Activated naive CD4-positive, alpha-beta T cell treated with anti-CD3 and anti-CD28 coated beads, Interleukin-2, amount 50 U/mL, for 24 hours (primary cell): Measurements from ENCODE around the gene PRDM16.
"Not testable (repeated sequence)": the region's sequence is repeated elsewhere in the genome, so short reads cannot be mapped to it uniquely, and the experiment has no call there.

Experiments
- H3K27ac Mint-ChIP-seq: one replicate; pipeline ENCODE4 v1.8.0; 2021; ENCODE audit warnings: mild to moderate bottlenecking, mixed read lengths
- H3K27me3 Mint-ChIP-seq: one replicate; pipeline ENCODE4 v1.8.0; 2021; ENCODE audit warnings: mixed read lengths
- H3K36me3 Mint-ChIP-seq: one replicate; pipeline ENCODE4 v1.8.0; 2021; ENCODE audit warnings: mixed read lengths
- H3K4me1 Mint-ChIP-seq: one replicate; pipeline ENCODE4 v1.8.0; 2021; ENCODE audit warnings: mixed read lengths
- H3K4me3 Mint-ChIP-seq: one replicate; pipeline ENCODE4 v1.8.0; 2021; ENCODE audit warnings: mild to moderate bottlenecking, mixed read lengths
- H3K9me3 Mint-ChIP-seq: one replicate; pipeline ENCODE4 v1.8.0; 2021; ENCODE audit warnings: mixed read lengths

The PRDM16 gene

DNA sequence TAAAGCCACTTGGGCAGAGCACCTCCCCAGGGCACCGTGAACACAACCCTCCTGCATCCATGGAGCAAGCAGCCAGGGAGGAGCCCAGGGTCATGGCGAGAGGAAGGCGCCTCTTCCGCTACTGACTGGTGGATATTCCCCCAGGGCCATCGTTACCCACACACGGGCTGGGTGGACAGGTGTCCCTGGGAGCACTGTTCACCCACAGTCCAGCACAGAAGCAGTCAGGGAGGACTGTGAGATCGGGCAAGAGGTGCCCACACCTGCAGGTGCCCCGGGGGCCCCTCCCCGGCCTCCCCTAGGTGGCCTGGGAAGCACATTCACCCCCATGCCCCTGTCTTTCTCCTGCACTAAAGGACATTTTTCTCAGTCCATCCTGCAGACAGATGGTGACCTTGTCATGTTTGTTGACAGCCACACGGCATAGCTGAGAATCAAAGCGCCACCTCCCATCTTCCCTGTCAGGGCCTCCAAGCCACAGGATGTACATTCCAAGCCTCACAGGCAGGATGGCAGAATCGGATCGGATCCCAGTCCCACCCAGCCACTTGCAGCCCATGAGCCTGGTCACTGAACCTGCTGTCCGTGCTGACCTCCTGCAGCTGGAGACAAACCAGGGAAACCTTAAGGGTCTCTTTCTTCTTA, 160.2 kb downstream of the PRDM16 start:
- Mint-ChIP-seq H3K27me3 (peaks cover 1% of the 10 kb centered on the region), H3K36me3 (no peaks in the 10 kb centered on the region), H3K4me3 (no peak overlapping the region), H3K4me1 (no peaks in the 10 kb centered on the region), H3K9me3 (no peaks in the 10 kb centered on the region), H3K27ac (no peak overlapping the region)

DNA sequence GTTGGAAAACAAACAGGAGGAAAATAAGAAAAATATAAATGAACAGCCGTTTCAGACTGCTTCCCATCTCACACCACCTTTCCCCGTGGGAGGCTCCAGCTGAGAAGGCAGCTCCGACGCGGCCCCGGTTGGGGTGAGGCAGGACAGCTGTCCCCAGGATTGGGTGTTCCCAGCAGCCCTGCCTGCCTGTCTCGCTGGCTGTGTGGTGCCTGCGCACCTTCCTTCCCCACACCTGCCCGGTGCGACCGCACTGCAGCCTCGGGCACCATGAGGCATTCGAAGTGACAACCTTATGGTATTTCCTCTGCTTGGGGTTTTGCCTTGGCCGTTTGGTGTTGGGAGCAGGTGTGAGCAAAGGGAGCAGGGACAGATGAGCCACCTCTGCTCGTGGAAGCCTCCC, 161.6 kb downstream of the PRDM16 start:
- no peaks in the 10 kb centered on the region for H3K9me3 Mint-ChIP-seq
- H3K4me1 Mint-ChIP-seq: no peaks in the 10 kb centered on the region
- H3K27ac Mint-ChIP-seq: no peak overlapping the region
- H3K4me3 Mint-ChIP-seq: no peak overlapping the region
- peaks cover 1% of the 10 kb centered on the region for H3K27me3 Mint-ChIP-seq
- H3K36me3 Mint-ChIP-seq: no peaks in the 10 kb centered on the region

DNA sequence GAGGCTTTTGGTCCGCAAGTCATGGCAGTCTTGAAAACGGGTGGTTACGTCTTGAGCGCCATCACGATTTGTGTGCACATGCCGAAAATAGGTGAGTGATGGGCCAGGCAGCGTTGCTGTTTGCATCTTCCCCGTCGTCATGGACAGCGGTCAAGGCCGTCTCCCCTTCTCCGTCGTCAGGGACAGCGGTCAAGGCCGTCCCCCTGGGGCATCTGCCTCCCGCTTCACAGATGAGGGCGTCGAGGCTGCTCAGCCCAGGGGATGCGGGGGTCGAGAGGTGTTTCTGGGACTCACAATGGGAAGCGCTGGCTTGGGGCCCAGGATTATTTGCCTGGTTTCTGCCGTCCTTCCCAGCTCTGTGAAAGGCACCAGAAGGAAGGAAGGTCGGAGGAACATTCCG, 162.2 kb downstream of the PRDM16 start:
- H3K27me3 Mint-ChIP-seq: peaks cover 1% of the 10 kb centered on the region
- H3K36me3 Mint-ChIP-seq: no peaks in the 10 kb centered on the region
- H3K4me1 Mint-ChIP-seq: no peaks in the 10 kb centered on the region
- H3K4me3 Mint-ChIP-seq: no peak overlapping the region
- H3K9me3 Mint-ChIP-seq: no peaks in the 10 kb centered on the region
- no peak overlapping the region for H3K27ac Mint-ChIP-seq

DNA sequence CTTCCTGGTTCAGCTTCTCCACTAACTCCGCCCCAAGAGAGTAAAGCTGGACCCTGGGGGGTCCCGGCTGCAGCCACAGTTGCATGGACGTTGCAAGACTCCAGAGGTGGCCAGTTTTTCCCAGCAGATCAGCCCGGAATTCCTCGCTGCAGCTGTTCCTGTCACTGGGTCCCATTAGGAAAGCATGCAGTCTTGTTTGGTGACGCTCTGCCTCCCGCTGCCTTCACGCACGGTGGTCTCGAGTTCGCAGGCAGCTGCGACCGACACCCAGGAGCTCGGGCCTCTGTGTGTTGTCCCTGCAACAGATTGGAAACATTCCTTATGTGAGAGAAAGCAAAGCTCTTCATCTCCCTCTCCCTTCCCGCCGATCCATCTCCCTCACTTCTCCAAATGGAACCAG, 162.8 kb downstream of the PRDM16 start:
- Mint-ChIP-seq H3K4me3 (no peak overlapping the region), H3K4me1 (no peaks in the 10 kb centered on the region), H3K27me3 (peaks cover 1% of the 10 kb centered on the region), H3K9me3 (no peaks in the 10 kb centered on the region), H3K27ac (no peak overlapping the region), H3K36me3 (no peaks in the 10 kb centered on the region)

DNA sequence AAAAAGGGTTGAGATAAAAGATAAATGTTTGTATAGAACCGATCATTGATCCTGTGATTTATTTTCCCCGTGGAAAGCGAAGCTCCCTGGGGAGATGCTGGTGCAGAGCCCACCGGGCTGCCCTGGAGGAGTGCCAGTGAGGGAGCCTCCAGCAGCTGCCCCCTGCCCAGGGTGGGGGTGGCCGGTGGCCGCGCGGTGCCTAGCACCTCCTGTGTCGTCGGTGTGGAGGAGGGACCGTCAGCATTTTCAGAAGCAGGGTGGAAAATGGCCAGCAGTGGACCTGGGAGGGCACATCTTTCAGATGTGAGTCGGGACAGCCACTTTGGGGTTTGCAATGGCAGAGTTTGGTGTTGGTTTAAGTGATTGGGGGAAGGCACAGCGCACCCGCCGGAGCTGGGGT, 164.0 kb downstream of the PRDM16 start:
- Mint-ChIP-seq H3K4me3 (no peak overlapping the region), H3K36me3 (no peaks in the 10 kb centered on the region), H3K9me3 (no peaks in the 10 kb centered on the region), H3K27ac (no peak overlapping the region), H3K27me3 (peaks cover 1% of the 10 kb centered on the region), H3K4me1 (no peaks in the 10 kb centered on the region)

DNA sequence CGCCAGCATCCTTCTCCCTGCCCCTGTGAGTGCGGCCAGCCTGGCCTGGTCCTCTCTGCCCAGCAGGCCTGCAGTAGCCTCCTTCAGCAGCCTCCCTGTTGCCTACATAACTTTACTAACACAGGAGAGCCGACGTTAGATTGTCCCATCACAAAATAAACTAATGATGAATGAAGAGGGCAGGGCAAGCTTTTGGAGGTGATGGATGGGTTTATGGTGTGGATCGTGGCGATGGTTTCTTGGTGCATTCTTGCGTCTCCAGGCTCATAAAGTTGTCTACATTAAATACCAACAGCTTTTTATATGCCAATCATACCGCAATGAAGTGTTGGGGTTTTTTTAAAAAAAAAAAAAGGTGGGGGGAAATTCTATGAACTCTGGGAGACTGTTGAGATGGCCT, 164.5 kb downstream of the PRDM16 start:
- H3K4me3 Mint-ChIP-seq: no peak overlapping the region
- no peaks in the 10 kb centered on the region for H3K4me1 Mint-ChIP-seq
- no peaks in the 10 kb centered on the region for H3K9me3 Mint-ChIP-seq
- no peak overlapping the region for H3K27ac Mint-ChIP-seq
- peaks cover 1% of the 10 kb centered on the region for H3K27me3 Mint-ChIP-seq
- H3K36me3 Mint-ChIP-seq: no peaks in the 10 kb centered on the region

DNA sequence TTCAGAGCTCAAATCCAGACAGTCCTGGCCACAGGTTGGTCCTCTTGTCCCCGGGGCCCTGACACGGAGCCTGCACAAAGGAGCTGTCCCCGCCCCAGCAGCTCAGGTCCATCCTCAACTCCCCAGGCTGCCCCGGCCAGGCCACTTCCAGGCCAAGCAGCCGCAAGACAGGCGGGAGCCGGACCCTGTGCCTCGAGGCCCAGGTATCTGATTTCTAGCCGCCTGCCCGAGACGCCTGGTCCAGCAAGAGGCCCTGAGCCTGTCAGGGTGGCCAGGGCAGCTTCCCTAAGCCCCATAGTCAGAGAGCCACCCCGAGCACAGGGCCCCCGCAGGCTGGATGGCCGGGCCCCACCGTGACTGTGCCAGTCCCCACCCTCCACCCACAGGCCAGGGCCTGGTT, 165.3 kb downstream of the PRDM16 start:
- no peak overlapping the region for H3K27ac Mint-ChIP-seq
- no peak overlapping the region for H3K4me3 Mint-ChIP-seq
- no peaks in the 10 kb centered on the region for H3K4me1 Mint-ChIP-seq
- H3K36me3 Mint-ChIP-seq: no peaks in the 10 kb centered on the region
- H3K27me3 Mint-ChIP-seq: no peaks in the 10 kb centered on the region
- no peaks in the 10 kb centered on the region for H3K9me3 Mint-ChIP-seq

DNA sequence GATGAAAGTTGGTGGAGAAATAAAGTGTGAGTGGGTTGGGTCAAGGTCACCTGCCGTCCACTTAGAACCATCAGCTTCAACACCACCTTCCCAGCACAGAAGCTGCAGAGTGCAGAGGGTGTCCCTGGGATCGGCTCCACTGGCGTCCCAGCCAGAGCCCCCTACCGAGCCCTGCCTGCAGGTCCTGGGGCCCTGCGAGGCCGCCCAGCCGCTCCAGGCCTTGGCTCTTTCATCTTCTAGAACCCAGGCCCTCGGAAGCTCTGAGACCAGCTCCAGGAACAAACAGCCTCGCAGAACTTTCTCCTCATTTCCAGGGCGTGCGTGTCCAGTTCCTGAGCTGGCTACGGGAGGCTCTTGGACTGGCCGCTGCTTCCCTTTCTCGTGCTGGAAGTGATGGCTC, 166.0 kb downstream of the PRDM16 start:
- Mint-ChIP-seq H3K27me3 (no peaks in the 10 kb centered on the region), H3K9me3 (no peaks in the 10 kb centered on the region), H3K36me3 (no peaks in the 10 kb centered on the region), H3K4me3 (no peak overlapping the region), H3K27ac (no peak overlapping the region), H3K4me1 (no peaks in the 10 kb centered on the region)

DNA sequence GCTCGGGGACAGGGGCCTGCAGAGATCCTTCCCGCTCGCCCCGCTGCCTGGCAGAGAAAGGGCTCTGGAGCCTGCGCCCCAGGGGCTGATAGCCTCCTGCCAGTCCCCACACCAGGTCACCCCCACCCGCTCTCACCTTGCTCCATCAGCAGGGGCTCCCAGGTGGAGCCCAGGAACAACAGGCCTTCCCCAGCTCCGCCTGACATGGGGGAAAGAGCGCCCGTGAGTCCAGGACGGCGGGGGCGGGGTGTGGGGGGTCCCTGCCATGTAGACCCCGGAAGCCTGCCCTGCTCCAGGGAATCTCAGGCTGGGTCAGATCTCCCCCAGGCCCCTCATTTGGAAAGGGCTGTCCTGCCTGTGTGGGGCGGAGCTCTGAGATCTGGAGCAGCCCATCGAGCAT, 166.5 kb downstream of the PRDM16 start:
- no peaks in the 10 kb centered on the region for H3K27me3 Mint-ChIP-seq
- H3K27ac Mint-ChIP-seq: no peak overlapping the region
- H3K9me3 Mint-ChIP-seq: no peaks in the 10 kb centered on the region
- no peaks in the 10 kb centered on the region for H3K36me3 Mint-ChIP-seq
- no peaks in the 10 kb centered on the region for H3K4me1 Mint-ChIP-seq
- no peak overlapping the region for H3K4me3 Mint-ChIP-seq

DNA sequence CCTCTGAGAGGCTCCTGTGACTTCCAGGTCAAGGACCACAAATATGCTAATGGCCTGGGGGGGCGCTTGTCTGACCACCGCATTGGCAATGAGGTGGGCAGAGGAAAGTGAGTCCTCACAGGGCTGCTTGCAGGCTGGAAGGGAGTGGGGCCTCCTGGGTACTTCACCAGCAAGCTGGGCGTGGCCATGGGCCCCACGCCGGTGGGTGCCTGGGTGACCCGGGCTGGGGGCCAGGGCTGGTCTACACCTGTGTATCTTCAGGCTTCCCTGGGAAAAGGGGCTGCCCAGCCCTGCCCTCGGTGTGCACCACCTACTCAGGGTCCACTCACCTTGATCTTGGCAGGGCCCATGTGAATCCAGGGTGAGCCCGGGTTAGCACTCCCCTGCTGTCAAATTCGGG, 167.4 kb downstream of the PRDM16 start:
- Mint-ChIP-seq H3K4me3 (no peak overlapping the region), H3K36me3 (no peaks in the 10 kb centered on the region), H3K27ac (no peak overlapping the region), H3K4me1 (no peaks in the 10 kb centered on the region), H3K27me3 (no peaks in the 10 kb centered on the region), H3K9me3 (no peaks in the 10 kb centered on the region)

DNA sequence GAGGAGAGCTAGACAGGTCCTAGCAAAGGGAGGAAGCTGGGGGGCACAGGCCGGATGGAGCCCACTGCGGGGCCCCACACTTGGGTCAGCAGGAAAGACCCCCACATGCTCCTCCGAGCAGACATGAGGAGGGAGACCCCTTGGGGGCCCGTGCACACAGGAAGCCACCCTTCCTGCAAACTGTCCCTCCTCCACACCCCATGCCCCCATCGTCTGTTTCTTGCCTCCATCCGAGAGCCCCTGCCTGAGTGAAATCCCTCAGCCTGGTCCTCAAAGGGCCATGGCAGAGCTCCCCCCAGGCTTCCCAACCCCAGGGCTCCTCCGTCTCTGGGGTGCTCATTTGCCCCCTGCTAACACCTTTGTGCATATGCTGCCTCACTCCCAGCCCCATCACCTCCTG, 168.0 kb downstream of the PRDM16 start:
- H3K36me3 Mint-ChIP-seq: no peaks in the 10 kb centered on the region
- H3K9me3 Mint-ChIP-seq: no peaks in the 10 kb centered on the region
- no peaks in the 10 kb centered on the region for H3K4me1 Mint-ChIP-seq
- no peak overlapping the region for H3K27ac Mint-ChIP-seq
- H3K27me3 Mint-ChIP-seq: no peaks in the 10 kb centered on the region
- H3K4me3 Mint-ChIP-seq: no peak overlapping the region

DNA sequence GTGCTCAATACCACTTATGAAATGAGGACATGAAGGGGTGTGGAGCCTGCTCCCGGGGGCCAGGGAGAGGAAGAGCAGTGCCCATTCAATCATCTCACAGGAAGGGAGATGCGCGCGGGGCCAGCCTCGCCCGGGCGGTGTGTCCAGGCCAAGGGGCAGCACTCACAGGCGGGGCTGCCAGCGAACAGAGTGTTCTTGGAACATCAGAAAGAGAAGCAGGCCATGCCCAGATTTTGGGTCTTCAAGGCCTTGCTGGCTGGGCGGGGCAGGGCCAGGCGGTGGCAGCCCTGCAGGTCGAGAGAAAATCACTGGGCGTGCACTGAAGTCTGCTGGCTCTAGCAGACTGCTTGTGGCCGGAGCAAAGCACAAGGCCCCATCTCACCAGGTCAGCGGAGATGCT, 168.6 kb downstream of the PRDM16 start:
- H3K27me3 Mint-ChIP-seq: no peaks in the 10 kb centered on the region
- H3K27ac Mint-ChIP-seq: no peak overlapping the region
- H3K9me3 Mint-ChIP-seq: no peaks in the 10 kb centered on the region
- H3K36me3 Mint-ChIP-seq: no peaks in the 10 kb centered on the region
- no peaks in the 10 kb centered on the region for H3K4me1 Mint-ChIP-seq
- no peak overlapping the region for H3K4me3 Mint-ChIP-seq

DNA sequence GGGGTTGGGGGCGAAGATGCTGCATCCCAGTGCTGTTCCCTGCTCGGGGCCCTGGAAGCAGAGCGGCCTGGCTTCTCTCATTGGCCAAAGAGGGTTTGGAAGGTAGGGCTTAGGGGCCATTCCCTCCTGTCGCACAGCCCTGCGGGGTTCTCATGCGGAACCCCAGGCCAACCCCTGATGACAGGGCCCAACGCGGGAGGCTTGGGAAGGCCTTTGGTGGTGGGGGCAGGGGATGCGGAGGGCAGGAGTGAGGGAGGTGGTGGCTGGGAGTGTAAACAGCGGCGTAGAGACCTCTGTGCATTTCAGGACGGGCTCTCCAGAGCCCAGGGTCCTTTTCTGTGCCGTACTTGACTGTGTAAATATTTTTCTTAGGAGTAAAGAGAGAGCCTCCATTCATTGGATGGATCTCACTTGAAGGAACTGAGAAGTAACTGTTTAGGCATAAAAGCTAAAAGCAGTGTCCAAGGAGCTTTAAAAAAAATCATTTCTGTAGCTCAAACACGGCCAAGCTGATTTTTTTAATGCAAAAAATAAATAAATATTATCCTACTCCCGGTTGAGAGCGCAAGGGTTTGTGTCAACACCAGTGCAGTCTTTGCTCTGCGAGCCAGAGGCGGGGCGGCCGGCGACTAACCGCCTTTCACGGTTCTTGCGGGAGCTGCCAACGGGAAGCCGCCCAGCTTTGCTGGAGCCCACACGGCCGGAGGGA, 169.1 kb downstream of the PRDM16 start:
- H3K36me3 Mint-ChIP-seq: no peaks in the 10 kb centered on the region
- no peak overlapping the region for H3K27ac Mint-ChIP-seq
- H3K4me1 Mint-ChIP-seq: no peaks in the 10 kb centered on the region
- H3K9me3 Mint-ChIP-seq: no peaks in the 10 kb centered on the region
- no peaks in the 10 kb centered on the region for H3K27me3 Mint-ChIP-seq
- H3K4me3 Mint-ChIP-seq: no peak overlapping the region

DNA sequence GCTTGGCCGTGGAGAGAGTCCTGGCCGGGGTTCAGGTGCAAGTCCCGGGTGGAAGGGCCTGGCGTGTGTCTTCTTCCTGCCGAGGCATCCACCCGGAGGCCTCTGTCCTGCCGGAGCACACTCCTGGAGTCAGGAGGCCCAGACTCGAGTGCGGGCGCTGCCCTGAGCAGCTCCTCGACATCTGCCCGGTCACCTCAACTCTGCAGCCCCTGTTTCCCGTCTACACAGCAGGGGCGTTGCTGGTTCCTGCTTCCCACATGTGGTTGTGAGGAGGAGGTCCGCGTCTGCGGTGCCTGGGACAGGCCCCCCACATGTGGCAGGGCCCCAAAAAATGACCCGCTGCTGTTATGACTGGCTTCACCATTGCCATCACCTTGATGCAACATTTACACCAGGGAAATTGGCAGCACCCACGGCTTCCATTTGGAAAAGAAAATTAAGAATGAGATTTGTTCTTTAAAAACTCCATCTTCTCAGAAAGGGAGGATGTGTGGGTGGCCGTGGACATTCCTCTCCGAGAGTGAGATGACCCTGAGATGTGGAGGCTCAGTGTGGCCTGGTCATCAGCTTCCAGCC, 169.8 kb downstream of the PRDM16 start:
- no peaks in the 10 kb centered on the region for H3K36me3 Mint-ChIP-seq
- no peak overlapping the region for H3K27ac Mint-ChIP-seq
- H3K4me3 Mint-ChIP-seq: no peak overlapping the region
- H3K9me3 Mint-ChIP-seq: no peaks in the 10 kb centered on the region
- H3K4me1 Mint-ChIP-seq: no peaks in the 10 kb centered on the region
- no peaks in the 10 kb centered on the region for H3K27me3 Mint-ChIP-seq

DNA sequence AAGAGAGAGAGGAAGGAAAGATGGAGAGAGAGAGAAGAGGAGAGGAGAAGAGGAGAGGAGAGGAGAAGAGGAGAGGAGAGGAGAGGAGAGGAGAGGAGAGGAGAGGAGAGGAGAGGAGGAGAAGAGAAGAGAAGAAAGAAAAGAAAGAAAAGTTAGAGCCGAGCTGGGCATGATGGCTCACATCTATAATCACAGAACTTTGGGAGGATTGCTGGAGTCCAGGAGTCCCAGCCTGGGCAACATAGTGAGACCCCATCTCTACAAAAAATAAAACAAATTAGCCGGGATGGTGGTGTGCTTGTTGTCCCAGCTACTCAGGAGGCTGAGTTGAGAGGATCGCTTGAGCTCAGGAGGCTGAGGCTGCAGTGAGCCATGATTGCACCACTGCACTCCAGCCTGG, 171.0 kb downstream of the PRDM16 start:
- H3K4me1 Mint-ChIP-seq, H3K36me3 Mint-ChIP-seq, H3K4me3 Mint-ChIP-seq, H3K9me3 Mint-ChIP-seq, H3K27me3 Mint-ChIP-seq, H3K27ac Mint-ChIP-seq: not testable (repeated sequence)

DNA sequence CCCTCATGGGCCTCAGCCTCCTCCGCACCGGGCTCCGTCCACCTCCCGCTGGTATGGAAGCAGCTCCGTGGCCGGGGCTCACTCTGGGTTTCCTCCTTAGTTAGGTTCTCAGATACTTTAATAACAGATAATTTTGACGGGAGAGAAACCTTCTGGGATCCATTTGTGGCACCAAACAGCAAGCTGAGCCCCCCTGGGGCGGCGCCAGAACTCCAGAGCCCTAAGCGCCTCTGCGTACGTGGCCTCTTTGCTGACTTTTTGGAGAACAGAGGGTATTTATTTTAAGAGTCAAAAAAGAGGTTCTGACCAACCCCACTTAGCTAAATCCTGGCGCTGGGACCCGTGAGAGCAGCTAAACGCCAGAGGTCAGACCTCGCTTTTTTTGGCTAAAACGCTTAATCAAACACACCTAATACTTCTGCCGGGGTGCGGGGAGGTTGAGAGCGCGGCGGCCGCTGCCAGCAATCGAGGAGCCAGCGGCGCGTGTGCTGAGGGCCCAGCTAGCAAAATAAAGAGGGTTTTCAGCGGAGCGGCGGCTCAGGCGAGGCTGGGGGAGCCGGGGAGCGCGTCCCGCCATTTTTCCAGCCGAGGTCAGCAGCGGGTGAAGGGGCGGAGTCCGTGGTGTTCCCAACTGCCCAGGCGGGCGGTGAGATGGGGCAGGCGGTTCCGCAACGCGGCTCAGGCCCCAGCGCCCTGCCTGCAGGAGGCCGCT, 171.7 kb downstream of the PRDM16 start:
- H3K4me3 Mint-ChIP-seq: no peak overlapping the region
- no peaks in the 10 kb centered on the region for H3K9me3 Mint-ChIP-seq

More for the DNA sequence above, 171.7 kb downstream of the PRDM16 start:
- H3K27ac Mint-ChIP-seq: no peak overlapping the region
- H3K36me3 Mint-ChIP-seq: no peaks in the 10 kb centered on the region
- H3K4me1 Mint-ChIP-seq: no peaks in the 10 kb centered on the region
- H3K27me3 Mint-ChIP-seq: no peaks in the 10 kb centered on the region
